Smooth muscle cell (in vitro differentiated cells): Measurements from ENCODE around the gene ADGRG2. TPM values are rescaled to one million over a fixed set of nuclear protein-coding genes. Genes with fewer than 3 reads are reported as not detected.

Experiments
- DNase-seq: peaks from one replicate; lab custom pipeline; 2025; ENCODE audit not compliant: unreplicated experiment; lab: John Stamatoyannopoulos, UW
- H2AFZ ChIP-seq: fragments of 200-600 bp; sonication (generic); 2 replicates; pipeline ENCODE4 v1.6.0; 2016; ENCODE audit warnings: antibody characterized with exemption, low read depth, mild to moderate bottlenecking
- H3F3A ChIP-seq: fragments of 200-600 bp; sonication (generic); 2 replicates; pipeline ENCODE4 v1.6.0; 2017; ENCODE audit warnings: antibody characterized with exemption, low read depth
- H3K27ac ChIP-seq: fragments of 200-600 bp; sonication (generic); 2 replicates; pipeline ENCODE4 v1.5.1; 2016; ENCODE audit warnings: low read depth, mild to moderate bottlenecking
- H3K27me3 ChIP-seq: fragments of 200-600 bp; sonication (generic); 2 replicates; pipeline ENCODE4 v1.6.1; 2016; ENCODE audit warnings: low read depth, mild to moderate bottlenecking
- H3K36me3 ChIP-seq: fragments of 200-600 bp; sonication (generic); 2 replicates; pipeline ENCODE4 v1.5.1; 2016; ENCODE audit warnings: low read depth
- H3K4me1 ChIP-seq: fragments of 200-600 bp; sonication (generic); 2 replicates; pipeline ENCODE4 v1.5.1; 2016; ENCODE audit warnings: low read depth
- H3K4me2 ChIP-seq: fragments of 200-600 bp; sonication (generic); 2 replicates; pipeline ENCODE4 v1.6.0; 2016; ENCODE audit warnings: mild to moderate bottlenecking
- H3K4me3 ChIP-seq: fragments of 200-600 bp; sonication (generic); 2 replicates; pipeline ENCODE4 v1.5.1; 2016; ENCODE audit warnings: mild to moderate bottlenecking
- H3K79me2 ChIP-seq: fragments of 200-600 bp; sonication (generic); 2 replicates; pipeline ENCODE4 v1.6.0; 2016; ENCODE audit warnings: low read depth, mild to moderate bottlenecking
- H3K9ac ChIP-seq: fragments of 200-600 bp; sonication (generic); 2 replicates; pipeline ENCODE4 v1.6.0; 2016; ENCODE audit warnings: low read depth
- H3K9me3 ChIP-seq: fragments of 200-600 bp; sonication (generic); replicated peaks from 2 replicates; pipeline ENCODE4 v1.5.1; 2016; ENCODE audit warnings: low read depth
- H4K20me1 ChIP-seq: fragments of 200-600 bp; sonication (generic); 2 replicates; pipeline ENCODE4 v1.6.0; 2016; ENCODE audit warnings: low read depth
- WGBS: methylation state at CpG from one replicate; pipeline ENCODE4 v1.1.7; 2016; ENCODE audit warnings: low lambda C conversion rate; 5-methylcytosine and 5-hydroxymethylcytosine counted together
- polyA plus RNA-seq: library from polyadenylated mRNA; unstranded; fragments of >200 nt; fragmentation: Nextera tagmentation; extraction: Ambion mirVana; gene quantifications from 2 replicates; pipeline ENCODE4 v1.2.1, GENCODE V29; 2016
- total RNA-seq: library from RNA; depleted of rRNA; stranded (reverse); fragments of >200 nt; gene quantifications from 2 replicates; pipeline ENCODE4 v1.2.3, GENCODE V29; 2014
- TF ChIP-seq, protein P1 (sequence below): fragments of 200-600 bp; sonication (generic); IDR thresholded peaks from 2 replicates; pipeline ENCODE4 v1.5.1; 2017; ENCODE audit warnings: borderline replicate concordance, mild to moderate bottlenecking, antibody characterized with exemption; ENCODE audit not compliant: insufficient read depth, poor library complexity, severe bottlenecking

Gene ADGRG2
- total and polyA plus RNA-seq, 2 experiments from 2014 or later, result 0.09 TPM; not detected in 1

DNA sequence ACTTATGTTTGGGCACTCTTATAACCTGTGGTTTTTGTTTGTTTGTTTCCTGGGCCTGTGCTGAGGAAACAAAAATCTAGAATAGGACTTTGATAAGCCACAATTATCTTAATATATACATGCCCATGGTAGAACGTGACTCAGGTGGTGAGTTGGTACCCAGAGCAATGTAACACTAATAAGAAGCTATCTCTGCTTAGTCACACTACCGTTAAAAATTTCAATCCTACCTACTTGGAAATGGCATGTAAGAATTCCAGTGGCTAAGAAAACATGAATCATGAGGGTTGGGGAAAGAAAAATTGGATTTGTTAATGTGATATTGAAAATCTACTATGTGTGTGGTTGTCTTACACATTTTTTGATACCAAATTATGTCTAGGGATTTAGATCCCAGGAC, 30.5 kb upstream of the ADGRG2 start:
- no peak overlapping the region for H3K4me3 ChIP-seq
- no peaks in the 10 kb centered on the region for H3K36me3 ChIP-seq
- H4K20me1 ChIP-seq, result no peaks in the 10 kb centered on the region
- no peaks in the 10 kb centered on the region for H3K9me3 ChIP-seq
- H3F3A ChIP-seq, result no peaks in the 10 kb centered on the region
- no peak overlapping the region for H3K4me2 ChIP-seq
- 50% methylated on average over 2 of the region's 2 CpGs for WGBS
- no peak overlapping the region for H3K27ac ChIP-seq
- TF ChIP-seq, protein P1, sequence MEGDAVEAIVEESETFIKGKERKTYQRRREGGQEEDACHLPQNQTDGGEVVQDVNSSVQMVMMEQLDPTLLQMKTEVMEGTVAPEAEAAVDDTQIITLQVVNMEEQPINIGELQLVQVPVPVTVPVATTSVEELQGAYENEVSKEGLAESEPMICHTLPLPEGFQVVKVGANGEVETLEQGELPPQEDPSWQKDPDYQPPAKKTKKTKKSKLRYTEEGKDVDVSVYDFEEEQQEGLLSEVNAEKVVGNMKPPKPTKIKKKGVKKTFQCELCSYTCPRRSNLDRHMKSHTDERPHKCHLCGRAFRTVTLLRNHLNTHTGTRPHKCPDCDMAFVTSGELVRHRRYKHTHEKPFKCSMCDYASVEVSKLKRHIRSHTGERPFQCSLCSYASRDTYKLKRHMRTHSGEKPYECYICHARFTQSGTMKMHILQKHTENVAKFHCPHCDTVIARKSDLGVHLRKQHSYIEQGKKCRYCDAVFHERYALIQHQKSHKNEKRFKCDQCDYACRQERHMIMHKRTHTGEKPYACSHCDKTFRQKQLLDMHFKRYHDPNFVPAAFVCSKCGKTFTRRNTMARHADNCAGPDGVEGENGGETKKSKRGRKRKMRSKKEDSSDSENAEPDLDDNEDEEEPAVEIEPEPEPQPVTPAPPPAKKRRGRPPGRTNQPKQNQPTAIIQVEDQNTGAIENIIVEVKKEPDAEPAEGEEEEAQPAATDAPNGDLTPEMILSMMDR, result no peak
- no peak overlapping the region for H2AFZ ChIP-seq
- DNase-seq, result no peak
- no peak overlapping the region for H3K9ac ChIP-seq
- no peaks in the 10 kb centered on the region for H3K27me3 ChIP-seq
- no peaks in the 10 kb centered on the region for H3K79me2 ChIP-seq
- no peaks in the 10 kb centered on the region for H3K4me1 ChIP-seq

DNA sequence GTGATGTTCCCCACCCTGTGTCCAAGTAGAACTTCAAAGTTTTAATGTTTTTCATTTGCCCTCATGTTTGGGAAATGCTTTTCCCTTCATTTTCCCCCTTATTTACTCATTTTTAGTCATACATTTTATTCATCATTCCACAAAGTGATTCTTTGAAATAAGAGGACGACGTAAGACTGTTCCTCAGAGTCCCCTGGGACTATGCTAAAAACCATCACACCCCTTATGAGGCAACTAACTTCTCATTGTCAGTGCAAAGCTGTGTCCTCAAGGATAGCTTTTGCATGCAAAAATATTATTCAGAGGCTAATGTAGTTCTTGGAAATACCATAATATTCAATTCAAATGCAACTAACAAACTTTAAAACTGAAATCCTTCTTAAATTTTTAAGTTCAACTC, 14.8 kb upstream of the ADGRG2 start:
- 60% methylated on average over 2 of the region's 2 CpGs for WGBS
- H2AFZ ChIP-seq, result no peak overlapping the region
- no peak for DNase-seq
- H3K4me2 ChIP-seq, result no peak overlapping the region
- no peaks in the 10 kb centered on the region for H3K79me2 ChIP-seq
- H3K9ac ChIP-seq, result no peak overlapping the region
- no peak overlapping the region for H3K27ac ChIP-seq
- H3F3A ChIP-seq, result no peaks in the 10 kb centered on the region
- TF ChIP-seq, protein P1, result no peak
- H3K4me1 ChIP-seq, result no peaks in the 10 kb centered on the region
- no peaks in the 10 kb centered on the region for H3K27me3 ChIP-seq
- no peaks in the 10 kb centered on the region for H4K20me1 ChIP-seq
- no peaks in the 10 kb centered on the region for H3K36me3 ChIP-seq
- H3K9me3 ChIP-seq, result no peaks in the 10 kb centered on the region
- no peak overlapping the region for H3K4me3 ChIP-seq

DNA sequence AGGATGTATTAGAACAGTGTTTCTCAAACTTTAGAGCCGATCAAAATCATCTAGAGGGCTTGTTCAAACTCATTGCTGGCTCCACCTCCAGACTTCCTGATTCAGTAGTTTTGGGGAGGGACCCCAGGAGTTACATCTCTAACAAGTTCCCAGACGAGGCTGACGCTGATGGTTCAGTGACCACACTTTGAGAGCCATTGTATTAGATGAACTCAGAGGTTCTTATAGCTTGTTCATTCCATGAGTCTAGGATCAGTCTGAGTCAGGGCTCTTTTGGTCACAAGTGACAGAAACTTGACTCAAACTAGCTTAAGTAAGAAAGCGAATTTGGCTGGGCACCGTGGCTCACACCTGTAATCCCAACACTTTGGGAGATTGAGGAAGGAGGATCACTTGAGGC, 11.5 kb upstream of the ADGRG2 start:
- H3K27ac ChIP-seq, result no peak overlapping the region
- no peak overlapping the region for H3K9ac ChIP-seq
- no peaks in the 10 kb centered on the region for H3K9me3 ChIP-seq
- H3K27me3 ChIP-seq, result no peaks in the 10 kb centered on the region
- H3K36me3 ChIP-seq, result no peaks in the 10 kb centered on the region
- WGBS, result 76% methylated on average over 5 of the region's 5 CpGs
- no peak overlapping the region for H2AFZ ChIP-seq
- H4K20me1 ChIP-seq, result no peaks in the 10 kb centered on the region
- DNase-seq, result no peak
- TF ChIP-seq, protein P1, result no peak
- H3F3A ChIP-seq, result no peaks in the 10 kb centered on the region
- no peaks in the 10 kb centered on the region for H3K79me2 ChIP-seq
- no peaks in the 10 kb centered on the region for H3K4me1 ChIP-seq
- H3K4me2 ChIP-seq, result no peak overlapping the region
- no peak overlapping the region for H3K4me3 ChIP-seq

DNA sequence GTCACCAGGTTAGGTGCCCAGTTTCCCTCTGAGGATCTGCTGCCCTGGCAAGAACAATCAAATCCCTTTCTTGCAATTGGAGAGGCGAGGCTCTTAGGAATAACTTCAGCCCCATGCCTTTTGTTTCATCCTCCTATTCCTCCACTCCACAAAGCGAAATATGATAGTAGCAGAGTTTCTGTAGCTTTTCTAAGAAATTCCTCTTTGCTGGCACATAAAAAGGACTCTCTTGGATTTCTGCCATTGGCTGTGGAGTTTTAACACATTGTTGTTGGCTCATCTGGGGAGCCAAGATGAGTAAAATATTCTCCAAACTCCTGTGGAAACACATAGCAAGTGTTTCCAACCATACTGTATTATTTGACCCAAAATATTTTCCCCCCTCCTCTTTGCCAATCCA, 11.0 kb upstream of the ADGRG2 start:
- Histone ChIP-seq H2AFZ (no peak overlapping the region), H3K9me3 (no peaks in the 10 kb centered on the region), H3K9ac (no peak overlapping the region), H3K4me3 (no peak overlapping the region), H3F3A (no peaks in the 10 kb centered on the region), H3K4me1 (no peaks in the 10 kb centered on the region), H3K79me2 (no peaks in the 10 kb centered on the region), H3K27me3 (no peaks in the 10 kb centered on the region), H3K27ac (no peak overlapping the region), H4K20me1 (no peaks in the 10 kb centered on the region), H3K36me3 (no peaks in the 10 kb centered on the region), H3K4me2 (no peak overlapping the region)
- TF ChIP-seq, protein P1, result no peak
- WGBS, result 47% methylated on average over 2 of the region's 2 CpGs
- DNase-seq, result no peak
